Stimulated activated CD4-positive, alpha-beta T cell treated with anti-CD3 and anti-CD28 coated beads, TNF-alpha, amount 100 ng/mL, for 24 hours (primary cell): Measurements from ENCODE around the gene SRF.

ENCODE experiments used
- DNase-seq, 3 experiments: peaks; one replicate each; pipeline ENCODE4 v3.0.0-alpha.2; 2020; ENCODE audit warnings: low read depth in 3 of 3

SRF gene

GRCh38 chr6:43147691-43148477, 23.2 kb upstream of the SRF start:
- no peak for DNase-seq

DNA sequence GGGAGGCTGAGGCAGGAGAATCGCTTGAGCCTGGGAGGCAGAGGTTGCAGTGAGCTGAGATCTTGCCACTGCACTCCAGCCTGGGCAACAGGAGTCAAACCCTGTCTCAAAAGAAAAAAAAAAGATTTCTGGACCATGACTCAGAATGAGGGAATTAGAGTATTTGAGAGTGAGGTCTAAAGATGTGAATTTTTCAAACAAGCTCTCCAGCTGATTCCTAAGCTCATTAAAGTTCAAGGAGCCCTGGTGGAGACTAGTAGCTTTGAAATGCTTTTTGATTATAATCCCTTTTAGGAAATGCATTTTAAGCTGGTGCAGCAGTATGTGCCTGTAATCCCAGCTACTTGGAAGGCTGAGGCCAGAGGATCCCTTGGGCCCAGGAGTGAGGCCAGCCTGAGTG, 21.8 kb upstream of the SRF start:
- no peak for DNase-seq

DNA sequence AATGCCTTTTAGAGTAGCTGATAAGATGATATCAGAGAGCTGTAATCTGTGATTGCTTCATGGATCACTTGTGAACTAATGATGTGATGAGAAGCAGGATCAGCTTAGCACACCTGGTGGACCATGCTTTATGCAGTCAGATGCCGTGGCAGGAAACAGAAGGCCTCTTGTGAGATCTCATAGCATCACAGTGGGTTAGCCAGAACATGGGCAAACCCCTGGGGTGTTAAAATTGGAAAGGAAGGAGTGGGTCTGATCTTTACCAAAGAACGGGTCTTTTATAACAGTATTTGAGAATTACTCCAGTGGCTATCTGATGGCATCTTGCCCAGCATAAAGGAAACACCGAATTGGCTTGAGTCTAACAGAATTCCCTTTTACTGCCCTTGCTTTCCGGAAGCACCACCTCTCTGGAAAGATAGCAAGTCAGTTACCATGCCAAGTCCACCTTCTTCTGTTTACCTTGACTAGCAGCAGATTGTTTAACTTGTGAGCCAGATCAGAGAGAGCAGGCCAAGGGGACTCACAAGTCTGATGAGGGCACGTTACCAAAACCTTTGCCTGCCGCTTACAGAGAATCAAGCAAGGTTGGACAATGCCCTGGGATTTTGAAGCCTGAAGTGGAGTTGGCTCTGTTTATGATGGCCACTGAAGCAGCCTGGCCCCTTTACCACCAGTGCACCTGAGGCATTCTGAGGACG, 20.9 kb upstream of the SRF start:
- DNase-seq = no peak

DNA sequence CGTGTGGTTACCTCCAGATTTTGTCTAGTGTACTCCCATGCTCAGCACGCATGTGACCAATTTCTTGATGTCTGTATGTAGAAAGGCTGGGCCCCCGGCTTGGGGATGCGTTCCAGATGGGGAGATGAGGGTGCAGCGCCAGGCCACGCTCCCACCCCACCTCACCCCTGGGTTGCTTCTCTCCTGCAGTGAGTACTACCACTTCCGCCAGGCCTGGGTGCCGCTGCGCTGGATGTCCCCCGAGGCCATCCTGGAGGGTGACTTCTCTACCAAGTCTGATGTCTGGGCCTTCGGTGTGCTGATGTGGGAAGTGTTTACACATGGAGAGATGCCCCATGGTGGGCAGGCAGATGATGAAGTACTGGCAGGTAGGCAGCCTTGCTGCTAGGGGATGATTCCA, 11.5 kb upstream of the SRF start:
- no peak for DNase-seq

GRCh38 chr6:43163899-43164298, 7.2 kb upstream of the SRF start:
- DNase-seq = no peak

GRCh38 chr6:43170417-43170930, 595 bp upstream of the SRF start:
- DNase-seq = no peak

- DNase-seq = no peak
Measured at GRCh38 chr6:43171707-43172103, 636 bp downstream of the SRF start.

- DNase-seq = peak; percentile 35 to 51 (median 41)
Measured at GRCh38 chr6:43172104-43173007, 1.3 kb downstream of the SRF start.

GRCh38 chr6:43173591-43174262, 2.7 kb downstream of the SRF start:
- no peak for DNase-seq

DNA sequence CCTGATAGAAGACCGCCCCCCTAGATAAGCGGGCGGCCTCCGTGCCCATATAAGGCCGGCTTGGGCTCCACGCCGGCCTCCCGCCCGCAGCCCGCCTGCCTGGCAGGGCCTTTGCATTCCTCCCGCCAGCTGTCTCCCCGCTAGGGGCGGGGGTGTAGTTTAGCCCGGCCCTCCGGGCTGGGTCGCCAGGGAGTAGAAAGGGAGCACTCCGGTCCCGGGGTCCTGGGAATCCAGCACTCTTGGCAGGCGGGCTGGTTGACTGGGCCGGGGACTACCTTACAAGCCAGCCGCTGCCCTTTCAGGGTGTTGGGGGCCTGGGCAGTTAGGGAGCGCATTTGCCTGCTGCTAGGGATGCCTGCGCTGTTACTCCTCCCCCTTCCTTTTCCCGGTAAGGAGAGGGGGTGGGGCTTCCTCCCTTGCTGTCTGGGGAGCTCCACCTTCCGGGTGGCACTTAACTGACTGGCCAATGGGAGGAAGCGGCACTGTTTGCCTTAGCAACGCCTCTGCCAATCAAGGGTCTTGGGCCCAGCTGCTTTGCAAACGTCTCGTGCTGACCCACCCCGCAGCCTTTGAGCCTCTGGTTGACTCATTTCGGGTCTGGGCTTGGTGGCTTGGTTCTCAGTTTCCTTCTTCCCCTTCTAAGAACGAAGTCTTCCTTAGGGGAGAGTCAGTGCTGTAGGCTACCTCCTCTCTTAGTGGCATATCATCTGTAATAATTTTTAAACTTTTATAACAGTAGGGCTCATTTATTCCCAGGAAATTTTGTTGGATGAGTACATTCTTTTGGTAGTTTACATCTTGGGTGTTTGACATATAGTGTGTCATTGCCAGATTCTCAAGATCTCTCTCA, 3.4 kb downstream of the SRF start:
- DNase-seq = peak; percentile 85 to 93 (median 88)

- no peak for DNase-seq
Measured at GRCh38 chr6:43175676-43176422, 4.8 kb downstream of the SRF start.

DNA sequence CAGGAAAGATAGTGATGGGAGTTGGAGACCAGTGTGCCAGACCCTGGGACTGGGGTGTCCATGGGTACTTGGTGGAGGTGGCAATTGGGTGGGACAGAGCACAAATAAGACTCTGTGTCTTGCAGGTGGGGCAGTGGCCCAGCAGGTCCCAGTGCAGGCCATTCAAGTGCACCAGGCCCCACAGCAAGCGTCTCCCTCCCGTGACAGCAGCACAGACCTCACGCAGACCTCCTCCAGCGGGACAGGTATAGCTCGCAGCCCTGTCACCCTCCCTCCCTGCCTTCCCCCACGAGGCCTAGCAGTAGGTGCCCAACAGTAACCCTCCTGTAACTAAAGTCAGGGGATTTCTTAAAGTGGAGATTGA, 5.3 kb downstream of the SRF start:
- no peak for DNase-seq

DNA sequence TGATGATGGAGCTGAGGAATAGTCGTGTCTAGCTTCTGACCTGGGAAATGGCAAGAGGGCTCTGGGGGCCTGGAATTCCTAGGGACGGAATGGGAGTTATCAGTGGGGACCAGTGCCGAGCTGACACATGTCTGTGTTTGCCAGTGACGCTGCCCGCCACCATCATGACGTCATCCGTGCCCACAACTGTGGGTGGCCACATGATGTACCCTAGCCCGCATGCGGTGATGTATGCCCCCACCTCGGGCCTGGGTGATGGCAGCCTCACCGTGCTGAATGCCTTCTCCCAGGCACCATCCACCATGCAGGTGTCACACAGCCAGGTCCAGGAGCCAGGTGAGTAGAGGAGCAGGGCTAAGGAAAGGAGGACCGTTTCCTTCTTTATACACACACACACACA, 7.1 kb downstream of the SRF start:
- no peak for DNase-seq

- DNase-seq = no peak
Measured at GRCh38 chr6:43178951-43179830, 8.1 kb downstream of the SRF start.

DNA sequence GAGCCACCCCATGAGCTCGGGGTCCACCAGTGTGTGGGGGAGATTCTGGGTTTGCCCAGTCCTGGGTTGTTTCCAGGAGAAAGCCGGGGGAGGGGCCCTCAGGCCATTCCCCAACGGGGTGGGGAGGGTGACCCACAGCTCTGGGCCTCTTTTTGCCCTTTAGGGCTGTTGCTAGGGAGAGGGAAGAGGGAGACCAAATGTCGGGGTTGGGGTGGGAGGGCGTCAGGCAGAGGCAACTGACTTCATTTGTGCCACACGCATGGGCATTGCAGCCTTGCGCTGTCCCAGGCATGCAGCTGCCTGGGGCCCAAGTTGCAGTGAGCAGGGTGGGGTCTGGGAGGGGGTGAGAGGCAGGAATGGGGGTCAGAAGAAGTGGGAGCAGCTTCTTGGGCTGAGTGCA, 9.0 kb downstream of the SRF start:
- no peak for DNase-seq

DNA sequence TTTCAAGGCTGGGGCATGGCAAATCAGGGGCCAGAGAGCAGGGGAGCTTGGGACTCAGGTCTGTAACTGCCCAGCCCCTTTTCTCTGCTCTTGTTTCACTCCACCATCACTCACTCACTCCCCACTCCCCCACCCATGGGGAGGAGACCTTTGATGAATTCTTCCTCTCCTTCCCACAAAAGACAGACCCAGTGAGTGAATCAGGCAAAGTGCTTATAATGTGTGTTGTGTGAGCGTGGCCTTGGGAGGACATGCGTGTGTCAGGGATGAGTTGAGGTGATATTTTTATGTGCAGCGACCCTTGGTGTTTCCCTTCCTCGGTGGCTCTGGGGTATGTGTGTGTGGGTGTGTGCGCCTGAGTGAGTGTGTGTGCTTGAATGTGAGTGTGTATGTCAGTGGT, 9.9 kb downstream of the SRF start:
- DNase-seq = no peak

DNA sequence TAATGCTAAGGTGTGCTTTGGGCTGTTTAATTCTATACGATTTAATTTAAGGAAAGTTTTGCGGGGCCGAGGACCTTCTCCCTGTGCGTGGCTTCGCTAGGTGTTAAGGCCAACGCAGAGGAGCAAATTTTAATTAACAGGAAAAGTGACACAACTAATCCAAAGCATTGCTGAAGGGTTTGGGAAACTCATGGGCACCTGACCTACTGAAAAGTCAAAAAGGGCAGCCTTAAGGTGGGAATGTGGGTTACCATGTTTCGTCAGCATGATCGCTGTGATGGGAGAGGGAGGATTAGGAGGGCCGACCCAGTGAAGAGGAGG, 10.5 kb downstream of the SRF start:
- no peak for DNase-seq

DNA sequence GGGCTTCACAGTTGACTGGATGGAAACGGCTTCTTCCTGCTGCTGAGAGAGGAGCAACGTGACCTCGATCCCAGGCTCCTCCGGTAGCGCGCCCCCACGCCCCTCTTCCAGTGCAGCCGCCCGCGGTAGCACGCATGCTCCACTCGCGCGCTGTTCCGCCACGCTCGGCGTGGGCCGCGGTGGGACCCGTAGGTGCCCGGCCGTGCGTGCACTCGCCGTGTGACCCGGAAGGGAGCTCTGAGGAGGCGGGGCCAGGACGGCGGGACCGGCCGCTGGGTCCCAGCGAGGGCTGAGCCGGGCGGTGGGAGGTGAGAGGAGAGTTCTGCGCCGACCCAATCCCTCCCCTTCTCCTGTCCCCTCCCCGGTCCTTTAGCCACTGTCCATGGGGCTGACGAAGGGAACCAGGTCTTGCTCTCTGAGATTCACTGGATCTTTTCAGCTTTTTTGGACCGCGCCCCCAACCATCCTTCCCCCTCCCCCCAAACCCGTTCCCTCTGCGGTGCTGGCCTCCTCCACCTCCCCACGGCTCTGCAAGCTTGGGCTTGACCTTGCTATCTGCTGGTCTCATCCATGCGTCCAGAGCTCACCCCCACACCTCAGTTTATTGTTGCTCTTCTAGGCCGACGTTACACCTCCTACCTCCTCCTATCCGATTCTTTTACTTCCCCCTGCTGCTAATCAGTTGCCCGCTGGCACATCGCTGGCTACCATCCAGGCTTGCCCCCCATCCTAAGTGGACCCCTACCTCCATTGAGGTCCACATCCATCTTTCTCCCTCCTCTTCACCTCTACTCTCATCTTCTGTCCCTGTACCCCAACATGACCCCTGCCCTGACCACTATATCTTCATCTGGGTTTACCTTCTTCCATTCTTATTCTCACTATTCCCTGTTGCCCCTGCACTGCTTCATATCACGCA, 11.1 kb downstream of the SRF start, which contains the start of gene CUL9:
CUL9 (plus strand) TSS at position 255 of the 919 bp plus-strand sequence. CDS start 2,115 bp downstream, outside the sequence.
- peak; percentile 55 to 84 (median 62) for DNase-seq
